ENCODE results near the gene IL1RAP.

The IL1RAP gene

GRCh38 chr3:190505381-190506003, 8.4 kb upstream of the IL1RAP start:
- Histone ChIP-seq H3K9ac (no peak overlapping the region), H3K4me2 (ENCODE audit: low read length) (no peak overlapping the region), H3K4me1 (no peaks in the 10 kb centered on the region), H3K27me3 (ENCODE audit: control insufficient read depth, insufficient read depth, low read length) (no peaks in the 10 kb centered on the region), H3K4me3 (ENCODE audit: low read depth, low read length) (no peak overlapping the region), H3K79me2 (no peaks in the 10 kb centered on the region), H3K27ac (no peak overlapping the region), H2AFZ (no peak overlapping the region), H3K9me3 (ENCODE audit: control insufficient read depth, low read length) (no peaks in the 10 kb centered on the region), H3K36me3 (ENCODE audit: control insufficient read depth, insufficient read depth, low read length) (no peaks in the 10 kb centered on the region)
- TF ChIP-seq, protein P1, sequence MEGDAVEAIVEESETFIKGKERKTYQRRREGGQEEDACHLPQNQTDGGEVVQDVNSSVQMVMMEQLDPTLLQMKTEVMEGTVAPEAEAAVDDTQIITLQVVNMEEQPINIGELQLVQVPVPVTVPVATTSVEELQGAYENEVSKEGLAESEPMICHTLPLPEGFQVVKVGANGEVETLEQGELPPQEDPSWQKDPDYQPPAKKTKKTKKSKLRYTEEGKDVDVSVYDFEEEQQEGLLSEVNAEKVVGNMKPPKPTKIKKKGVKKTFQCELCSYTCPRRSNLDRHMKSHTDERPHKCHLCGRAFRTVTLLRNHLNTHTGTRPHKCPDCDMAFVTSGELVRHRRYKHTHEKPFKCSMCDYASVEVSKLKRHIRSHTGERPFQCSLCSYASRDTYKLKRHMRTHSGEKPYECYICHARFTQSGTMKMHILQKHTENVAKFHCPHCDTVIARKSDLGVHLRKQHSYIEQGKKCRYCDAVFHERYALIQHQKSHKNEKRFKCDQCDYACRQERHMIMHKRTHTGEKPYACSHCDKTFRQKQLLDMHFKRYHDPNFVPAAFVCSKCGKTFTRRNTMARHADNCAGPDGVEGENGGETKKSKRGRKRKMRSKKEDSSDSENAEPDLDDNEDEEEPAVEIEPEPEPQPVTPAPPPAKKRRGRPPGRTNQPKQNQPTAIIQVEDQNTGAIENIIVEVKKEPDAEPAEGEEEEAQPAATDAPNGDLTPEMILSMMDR (IDR thresholded peaks at IDR 0.05) = no peak

DNA sequence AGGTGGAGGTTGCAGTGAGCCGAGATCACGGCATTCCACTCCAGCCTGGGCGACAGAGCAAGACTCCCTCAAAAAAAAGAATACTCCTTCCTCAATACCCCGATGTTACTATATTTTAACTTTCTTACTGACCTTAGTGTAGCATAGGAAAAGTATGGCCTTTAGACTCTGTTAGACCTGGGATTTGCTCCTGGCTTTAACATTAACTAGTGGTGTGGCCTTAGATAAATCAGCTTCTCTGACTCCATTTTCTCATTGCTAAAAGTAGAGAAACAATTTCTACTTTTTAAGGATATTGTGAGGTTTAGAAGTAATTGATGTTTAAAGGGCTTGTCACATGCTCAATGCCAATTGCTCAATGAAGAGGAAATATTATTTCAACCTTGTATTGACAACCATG, 7.6 kb upstream of the IL1RAP start:
- Histone ChIP-seq H3K36me3 (ENCODE audit: control insufficient read depth, insufficient read depth, low read length) (no peaks in the 10 kb centered on the region), H3K27me3 (ENCODE audit: control insufficient read depth, insufficient read depth, low read length) (no peaks in the 10 kb centered on the region), H3K4me1 (no peaks in the 10 kb centered on the region), H3K27ac (no peak overlapping the region), H3K4me3 (ENCODE audit: low read depth, low read length) (no peak overlapping the region), H2AFZ (no peak overlapping the region), H3K9me3 (ENCODE audit: control insufficient read depth, low read length) (no peaks in the 10 kb centered on the region), H3K4me2 (ENCODE audit: low read length) (no peak overlapping the region), H3K9ac (no peak overlapping the region), H3K79me2 (no peaks in the 10 kb centered on the region)
- TF ChIP-seq, protein P1 (IDR thresholded peaks at IDR 0.05) = no peak

GRCh38 chr3:190512666-190513065, 1.2 kb upstream of the IL1RAP start:
- H3K9ac ChIP-seq = no peak overlapping the region
- H3K27me3 ChIP-seq (ENCODE audit: control insufficient read depth, insufficient read depth, low read length) = no peaks in the 10 kb centered on the region
- H2AFZ ChIP-seq = no peak overlapping the region
- no peaks in the 10 kb centered on the region for H3K36me3 ChIP-seq (ENCODE audit: control insufficient read depth, insufficient read depth, low read length)
- H3K79me2 ChIP-seq = no peaks in the 10 kb centered on the region
- no peak overlapping the region for H3K4me3 ChIP-seq (ENCODE audit: low read depth, low read length)
- H3K27ac ChIP-seq = no peak overlapping the region
- TF ChIP-seq, protein P1 (IDR thresholded peaks at IDR 0.05) = no peak
- H3K9me3 ChIP-seq (ENCODE audit: control insufficient read depth, low read length) = no peaks in the 10 kb centered on the region
- H3K4me2 ChIP-seq (ENCODE audit: low read length) = no peak overlapping the region
- H3K4me1 ChIP-seq = no peaks in the 10 kb centered on the region

DNA sequence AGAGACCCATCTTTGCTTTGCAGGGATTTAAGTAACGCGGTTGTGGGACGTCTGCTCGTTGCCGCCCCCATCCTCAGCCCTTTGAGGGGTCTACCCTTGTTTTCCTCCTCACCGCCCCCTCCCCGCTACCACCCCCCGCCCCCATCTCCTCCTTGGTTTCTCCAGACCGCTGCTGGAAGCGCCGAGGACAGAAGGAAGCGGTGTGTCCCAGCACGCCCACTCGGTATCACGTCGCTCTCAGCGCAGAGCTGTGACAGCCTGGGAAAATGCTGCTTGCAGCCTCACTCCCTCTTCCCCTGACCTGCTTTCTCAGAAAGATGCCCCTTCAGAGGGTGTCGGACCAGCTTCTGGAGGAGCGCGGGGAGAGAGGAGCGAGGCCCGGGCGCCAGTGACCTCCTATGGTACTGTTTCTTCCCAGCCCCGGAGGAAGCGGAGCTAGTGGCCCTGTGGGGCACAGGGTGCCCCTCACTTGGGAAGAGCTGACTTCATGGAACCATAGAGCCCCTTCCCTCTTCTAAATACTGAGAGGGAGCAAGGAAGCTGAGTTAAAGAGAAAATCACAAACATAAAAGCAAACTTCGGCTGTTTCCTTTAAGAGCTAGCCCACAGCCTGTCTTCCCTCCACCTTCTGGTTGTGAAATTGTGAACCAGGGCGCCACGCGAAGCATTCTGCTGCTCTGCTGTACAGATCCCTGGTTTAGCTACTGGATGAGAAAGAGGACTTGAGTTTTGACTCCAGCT, 698 bp downstream of the IL1RAP start:
- no peak overlapping the region for H3K9ac ChIP-seq
- peak overlapping the region; percentile 99 for H2AFZ ChIP-seq
- no peaks in the 10 kb centered on the region for H3K79me2 ChIP-seq
- H3K9me3 ChIP-seq (ENCODE audit: control insufficient read depth, low read length) = no peaks in the 10 kb centered on the region
- H3K36me3 ChIP-seq (ENCODE audit: control insufficient read depth, insufficient read depth, low read length) = no peaks in the 10 kb centered on the region
- H3K27me3 ChIP-seq (ENCODE audit: control insufficient read depth, insufficient read depth, low read length) = no peaks in the 10 kb centered on the region
- TF ChIP-seq, protein P1 (IDR thresholded peaks at IDR 0.05) = no peak
- peak overlapping the region; percentile 83 for H3K4me2 ChIP-seq (ENCODE audit: low read length)
- H3K4me1 ChIP-seq = no peaks in the 10 kb centered on the region
- peak overlapping the region; percentile 81 for H3K4me3 ChIP-seq (ENCODE audit: low read depth, low read length)
- H3K27ac ChIP-seq = peak overlapping the region; percentile 49

Measured in parathyroid adenoma (tissue), 2 donors.